ENCODE measurements around the gene ETS1.

ETS1 gene

GRCh38 chr11:128581561-128582272 is 5.6 kb downstream of the ETS1 start:
- no peaks in the 10 kb centered on the region for H3K36me3 ChIP-seq (ENCODE audit: control insufficient read depth in 1 of 2, insufficient read depth in 2 of 2, low read length in 2 of 2)
- H3K9ac ChIP-seq (ENCODE audit: low read depth in 1 of 2, low read length in 2 of 2), result no peak overlapping the region
- H3K27me3 ChIP-seq (ENCODE audit: control insufficient read depth in 1 of 2, insufficient read depth in 2 of 2, low read length in 2 of 2), result peaks cover under 1 to 29% of the 10 kb centered on the region in 2 donors
- peaks cover under 1 to 1% of the 10 kb centered on the region in 2 donors for H3K4me1 ChIP-seq (ENCODE audit: control insufficient read depth in 1 of 2, insufficient read depth in 2 of 2, low read length in 2 of 2)
- H3K9me3 ChIP-seq (ENCODE audit: control insufficient read depth in 1 of 2, low read length in 2 of 2), result no peaks in the 10 kb centered on the region
- H3K27ac ChIP-seq (ENCODE audit: low read depth, low read length), result no peak overlapping the region
- H3K4me3 ChIP-seq (ENCODE audit: low read depth in 1 of 2, low read length in 2 of 2), result no peak overlapping the region

GRCh38 chr11:128580612-128581011 is 6.7 kb downstream of the ETS1 start:
- Histone ChIP-seq H3K9me3 (ENCODE audit: control insufficient read depth in 1 of 2, low read length in 2 of 2) (no peaks in the 10 kb centered on the region), H3K9ac (ENCODE audit: low read depth in 1 of 2, low read length in 2 of 2) (no peak overlapping the region), H3K27me3 (ENCODE audit: control insufficient read depth in 1 of 2, insufficient read depth in 2 of 2, low read length in 2 of 2) (peaks cover 4 to 21% of the 10 kb centered on the region in 2 donors), H3K36me3 (ENCODE audit: control insufficient read depth in 1 of 2, insufficient read depth in 2 of 2, low read length in 2 of 2) (no peaks in the 10 kb centered on the region), H3K4me3 (ENCODE audit: low read depth in 1 of 2, low read length in 2 of 2) (no peak overlapping the region), H3K27ac (ENCODE audit: low read depth, low read length) (no peak overlapping the region), H3K4me1 (ENCODE audit: control insufficient read depth in 1 of 2, insufficient read depth in 2 of 2, low read length in 2 of 2) (peaks cover 6 to 9% of the 10 kb centered on the region in 2 donors)

- Histone ChIP-seq H3K27me3 (ENCODE audit: control insufficient read depth in 1 of 2, insufficient read depth in 2 of 2, low read length in 2 of 2) (peaks cover 4 to 18% of the 10 kb centered on the region in 2 donors), H3K27ac (ENCODE audit: low read depth, low read length) (no peak overlapping the region), H3K4me1 (ENCODE audit: control insufficient read depth in 1 of 2, insufficient read depth in 2 of 2, low read length in 2 of 2) (peaks cover 6 to 9% of the 10 kb centered on the region in 2 donors)
Observed at GRCh38 chr11:128579798-128580504, 7.4 kb downstream of the ETS1 start.

GRCh38 chr11:128576555-128576954 is 10.8 kb downstream of the ETS1 start:
- no peaks in the 10 kb centered on the region for H3K36me3 ChIP-seq (ENCODE audit: control insufficient read depth in 1 of 2, insufficient read depth in 2 of 2, low read length in 2 of 2)
- no peak overlapping the region for H3K9ac ChIP-seq (ENCODE audit: low read depth in 1 of 2, low read length in 2 of 2)
- H3K27ac ChIP-seq (ENCODE audit: low read depth, low read length), result no peak overlapping the region
- H3K27me3 ChIP-seq (ENCODE audit: control insufficient read depth in 1 of 2, insufficient read depth in 2 of 2, low read length in 2 of 2), result peaks cover 4 to 23% of the 10 kb centered on the region in 2 donors
- H3K4me3 ChIP-seq (ENCODE audit: low read depth in 1 of 2, low read length in 2 of 2), result no peak overlapping the region
- peaks cover 6 to 9% of the 10 kb centered on the region in 2 donors for H3K4me1 ChIP-seq (ENCODE audit: control insufficient read depth in 1 of 2, insufficient read depth in 2 of 2, low read length in 2 of 2)
- H3K9me3 ChIP-seq (ENCODE audit: control insufficient read depth in 1 of 2, low read length in 2 of 2), result no peaks in the 10 kb centered on the region

More at GRCh38 chr11:128579798-128580504, 7.4 kb downstream of the ETS1 start:
- Histone ChIP-seq H3K9ac (ENCODE audit: low read depth in 1 of 2, low read length in 2 of 2) (no peak overlapping the region), H3K4me3 (ENCODE audit: low read depth in 1 of 2, low read length in 2 of 2) (no peak overlapping the region), H3K9me3 (ENCODE audit: control insufficient read depth in 1 of 2, low read length in 2 of 2) (no peaks in the 10 kb centered on the region), H3K36me3 (ENCODE audit: control insufficient read depth in 1 of 2, insufficient read depth in 2 of 2, low read length in 2 of 2) (no peaks in the 10 kb centered on the region)

GRCh38 chr11:128575961-128576350 is 11.4 kb downstream of the ETS1 start:
- H3K4me3 ChIP-seq (ENCODE audit: low read depth in 1 of 2, low read length in 2 of 2), result no peak overlapping the region
- H3K4me1 ChIP-seq (ENCODE audit: control insufficient read depth in 1 of 2, insufficient read depth in 2 of 2, low read length in 2 of 2), result peaks cover 6 to 9% of the 10 kb centered on the region in 2 donors
- peaks cover 4 to 23% of the 10 kb centered on the region in 2 donors for H3K27me3 ChIP-seq (ENCODE audit: control insufficient read depth in 1 of 2, insufficient read depth in 2 of 2, low read length in 2 of 2)
- no peak overlapping the region for H3K9ac ChIP-seq (ENCODE audit: low read depth in 1 of 2, low read length in 2 of 2)
- H3K9me3 ChIP-seq (ENCODE audit: control insufficient read depth in 1 of 2, low read length in 2 of 2), result no peaks in the 10 kb centered on the region
- no peaks in the 10 kb centered on the region for H3K36me3 ChIP-seq (ENCODE audit: control insufficient read depth in 1 of 2, insufficient read depth in 2 of 2, low read length in 2 of 2)
- no peak overlapping the region for H3K27ac ChIP-seq (ENCODE audit: low read depth, low read length)

- H3K27ac ChIP-seq (ENCODE audit: low read depth, low read length), result no peak overlapping the region
- no peak overlapping the region for H3K4me3 ChIP-seq (ENCODE audit: low read depth in 1 of 2, low read length in 2 of 2)
- H3K27me3 ChIP-seq (ENCODE audit: control insufficient read depth in 1 of 2, insufficient read depth in 2 of 2, low read length in 2 of 2), result peaks cover 4 to 23% of the 10 kb centered on the region in 2 donors
- peaks cover 6 to 9% of the 10 kb centered on the region in 2 donors for H3K4me1 ChIP-seq (ENCODE audit: control insufficient read depth in 1 of 2, insufficient read depth in 2 of 2, low read length in 2 of 2)
- no peaks in the 10 kb centered on the region for H3K36me3 ChIP-seq (ENCODE audit: control insufficient read depth in 1 of 2, insufficient read depth in 2 of 2, low read length in 2 of 2)
- H3K9me3 ChIP-seq (ENCODE audit: control insufficient read depth in 1 of 2, low read length in 2 of 2), result no peaks in the 10 kb centered on the region
- no peak overlapping the region for H3K9ac ChIP-seq (ENCODE audit: low read depth in 1 of 2, low read length in 2 of 2)
Observed at GRCh38 chr11:128575174-128575960, 12.0 kb downstream of the ETS1 start.

- Histone ChIP-seq H3K4me3 (ENCODE audit: low read depth in 1 of 2, low read length in 2 of 2) (no peak overlapping the region), H3K4me1 (ENCODE audit: control insufficient read depth in 1 of 2, insufficient read depth in 2 of 2, low read length in 2 of 2) (peaks cover 6 to 9% of the 10 kb centered on the region in 2 donors), H3K36me3 (ENCODE audit: control insufficient read depth in 1 of 2, insufficient read depth in 2 of 2, low read length in 2 of 2) (no peaks in the 10 kb centered on the region), H3K9me3 (ENCODE audit: control insufficient read depth in 1 of 2, low read length in 2 of 2) (no peaks in the 10 kb centered on the region), H3K9ac (ENCODE audit: low read depth in 1 of 2, low read length in 2 of 2) (no peak overlapping the region), H3K27me3 (ENCODE audit: control insufficient read depth in 1 of 2, insufficient read depth in 2 of 2, low read length in 2 of 2) (peaks cover 4 to 23% of the 10 kb centered on the region in 2 donors), H3K27ac (ENCODE audit: low read depth, low read length) (no peak overlapping the region)
Observed at GRCh38 chr11:128574576-128575011, 12.8 kb downstream of the ETS1 start.

GRCh38 chr11:128573638-128574037 is 13.7 kb downstream of the ETS1 start:
- Histone ChIP-seq H3K4me3 (ENCODE audit: low read depth in 1 of 2, low read length in 2 of 2) (no peak overlapping the region), H3K27ac (ENCODE audit: low read depth, low read length) (no peak overlapping the region), H3K9me3 (ENCODE audit: control insufficient read depth in 1 of 2, low read length in 2 of 2) (no peaks in the 10 kb centered on the region), H3K27me3 (ENCODE audit: control insufficient read depth in 1 of 2, insufficient read depth in 2 of 2, low read length in 2 of 2) (peaks cover 4 to 24% of the 10 kb centered on the region in 2 donors), H3K36me3 (ENCODE audit: control insufficient read depth in 1 of 2, insufficient read depth in 2 of 2, low read length in 2 of 2) (no peaks in the 10 kb centered on the region), H3K9ac (ENCODE audit: low read depth in 1 of 2, low read length in 2 of 2) (no peak overlapping the region), H3K4me1 (ENCODE audit: control insufficient read depth in 1 of 2, insufficient read depth in 2 of 2, low read length in 2 of 2) (peaks cover 6 to 9% of the 10 kb centered on the region in 2 donors)

- H3K27ac ChIP-seq (ENCODE audit: low read depth, low read length), result no peak overlapping the region
- H3K27me3 ChIP-seq (ENCODE audit: control insufficient read depth in 1 of 2, insufficient read depth in 2 of 2, low read length in 2 of 2), result peaks cover 4 to 30% of the 10 kb centered on the region in 2 donors
- no peak overlapping the region for H3K4me3 ChIP-seq (ENCODE audit: low read depth in 1 of 2, low read length in 2 of 2)
- H3K36me3 ChIP-seq (ENCODE audit: control insufficient read depth in 1 of 2, insufficient read depth in 2 of 2, low read length in 2 of 2), result no peaks in the 10 kb centered on the region
- no peak overlapping the region for H3K9ac ChIP-seq (ENCODE audit: low read depth in 1 of 2, low read length in 2 of 2)
- H3K4me1 ChIP-seq (ENCODE audit: control insufficient read depth in 1 of 2, insufficient read depth in 2 of 2, low read length in 2 of 2), result peaks cover 6 to 9% of the 10 kb centered on the region in 2 donors
- H3K9me3 ChIP-seq (ENCODE audit: control insufficient read depth in 1 of 2, low read length in 2 of 2), result no peaks in the 10 kb centered on the region
Observed at GRCh38 chr11:128572965-128573364, 14.4 kb downstream of the ETS1 start.

GRCh38 chr11:128570632-128571031 is 16.7 kb downstream of the ETS1 start:
- no peaks in the 10 kb centered on the region for H3K9me3 ChIP-seq (ENCODE audit: control insufficient read depth in 1 of 2, low read length in 2 of 2)
- no peaks in the 10 kb centered on the region for H3K36me3 ChIP-seq (ENCODE audit: control insufficient read depth in 1 of 2, insufficient read depth in 2 of 2, low read length in 2 of 2)
- H3K4me1 ChIP-seq (ENCODE audit: control insufficient read depth in 1 of 2, insufficient read depth in 2 of 2, low read length in 2 of 2), result peaks cover 3 to 6% of the 10 kb centered on the region in 2 donors
- no peak overlapping the region for H3K27ac ChIP-seq (ENCODE audit: low read depth, low read length)
- H3K27me3 ChIP-seq (ENCODE audit: control insufficient read depth in 1 of 2, insufficient read depth in 2 of 2, low read length in 2 of 2), result peaks cover 0 to 17% of the 10 kb centered on the region in 2 donors
- H3K9ac ChIP-seq (ENCODE audit: low read depth in 1 of 2, low read length in 2 of 2), result no peak overlapping the region
- no peak overlapping the region for H3K4me3 ChIP-seq (ENCODE audit: low read depth in 1 of 2, low read length in 2 of 2)
